GM18951 (cell line): ENCODE measurements around the gene SPTB.
A peak's percentile ranks its signal among the peaks of the same experiment; 100 is the strongest.
"Not testable (repeated sequence)": the region's sequence is repeated elsewhere in the genome, so short reads cannot be mapped to it uniquely, and the experiment has no call there.

ENCODE experiments used
- POLR2A ChIP-seq: IDR thresholded peaks from 4 replicates; pipeline ENCODE4 v1.6.1; 2011; ENCODE audit warnings: mild to moderate bottlenecking; ENCODE audit not compliant: insufficient read length, insufficient read depth; ENCODE audit errors: extremely low read depth
- in situ Hi-C: fragments of 300-500 bp; cut with MboI; formaldehyde crosslinking; loops from one replicate; pipeline ENCODE4 v1.12.0; 2022; ENCODE audit warnings: low sequenced_read_pairs, mixed read lengths, inconsistent platforms; ENCODE audit not compliant: unreplicated experiment

The SPTB gene

DNA sequence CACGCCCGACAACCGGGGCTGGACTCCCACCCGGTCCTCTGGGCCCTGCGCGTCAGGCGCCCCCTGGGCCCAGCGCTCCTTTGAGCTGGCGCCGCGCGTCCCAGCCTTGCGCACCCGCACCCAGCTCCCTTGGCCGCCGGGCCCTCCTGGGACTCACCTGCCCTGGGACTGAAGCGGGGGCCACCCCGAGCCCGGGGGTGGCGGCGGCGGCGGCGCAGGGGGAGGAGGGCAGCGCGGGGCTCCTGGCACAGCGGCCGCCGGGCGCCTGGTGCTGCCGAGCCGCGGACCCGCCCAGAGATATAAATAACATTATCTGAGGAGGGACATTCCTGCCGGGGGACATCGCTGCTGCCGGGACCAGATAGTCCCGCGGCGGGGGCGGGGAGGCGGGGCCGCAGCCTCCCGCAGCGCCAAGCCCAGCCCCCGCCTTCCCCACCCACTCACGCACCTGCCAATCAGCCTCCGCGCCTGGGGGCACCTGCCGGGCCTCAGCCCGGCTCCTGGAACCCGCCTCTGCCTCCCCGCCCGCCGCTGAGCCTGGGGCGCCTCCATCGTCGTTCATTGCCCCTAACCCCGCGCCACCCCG is at the start of gene SPTB:
Gene SPTB (minus strand): TSS at position 273 of the 586 bp plus-strand sequence. CDS start 56,813 bp downstream, outside the sequence.
- in situ Hi-C loops = no loop called here

DNA sequence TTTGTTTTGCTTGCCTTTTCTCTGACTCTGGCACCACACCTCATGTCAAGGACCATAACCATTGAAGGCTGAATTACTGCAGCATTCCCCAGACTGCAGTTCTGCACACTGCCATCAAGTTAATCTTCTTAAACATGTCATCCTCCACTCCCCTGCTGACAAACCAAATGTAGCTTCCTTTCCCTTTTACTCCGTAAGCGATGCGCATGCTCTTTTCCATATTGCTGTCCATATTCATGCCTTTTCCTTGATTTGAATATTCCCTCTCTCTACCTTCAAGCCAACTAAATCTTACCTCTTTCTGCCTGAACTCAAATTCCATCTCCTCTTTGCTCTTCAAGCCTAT is 49.3 kb upstream of the SPTB start:
- TF ChIP-seq POLR2A = no peak
- in situ Hi-C loops = no loop called here

More for the DNA sequence above, at the start of gene SPTB:
- TF ChIP-seq POLR2A = no peak

DNA sequence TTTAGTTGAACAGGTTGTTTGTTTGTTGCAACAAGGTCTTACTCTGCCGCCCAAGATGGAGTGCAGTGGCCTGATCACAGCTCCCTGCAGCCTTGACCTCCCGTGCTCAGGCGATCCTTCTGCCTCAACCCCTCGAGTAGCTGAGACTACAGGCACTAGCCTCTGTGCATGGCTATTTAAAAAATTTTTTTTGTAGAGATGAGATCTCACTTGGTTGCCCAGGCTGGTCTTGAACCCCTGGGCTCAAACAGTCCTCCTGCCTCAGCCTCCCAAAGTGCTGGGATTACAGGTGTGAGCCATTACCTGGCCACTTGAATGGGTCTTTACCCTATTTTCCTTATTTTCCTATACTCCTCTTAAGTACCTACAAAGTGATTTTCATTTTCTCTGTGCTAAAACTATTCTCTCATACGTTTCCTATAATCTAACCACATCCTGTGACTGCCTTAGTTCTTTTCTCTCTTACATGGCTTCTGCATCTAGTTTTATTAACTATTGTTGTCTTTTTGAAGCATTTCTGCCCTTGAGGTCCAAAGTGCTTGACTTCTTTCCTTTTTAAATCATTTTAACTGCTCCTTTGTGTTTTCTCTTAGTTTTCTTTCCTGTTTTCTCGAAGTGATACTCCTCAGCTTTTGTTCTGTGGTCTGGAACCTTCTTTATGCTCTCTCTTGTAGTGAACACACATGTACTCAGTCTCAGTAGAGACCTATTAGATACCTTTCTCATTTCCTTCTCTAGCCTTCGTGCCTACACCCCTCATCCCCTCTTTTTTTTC is 48.7 kb upstream of the SPTB start:
- in situ Hi-C loops = no loop called here
- TF ChIP-seq POLR2A = no peak

DNA sequence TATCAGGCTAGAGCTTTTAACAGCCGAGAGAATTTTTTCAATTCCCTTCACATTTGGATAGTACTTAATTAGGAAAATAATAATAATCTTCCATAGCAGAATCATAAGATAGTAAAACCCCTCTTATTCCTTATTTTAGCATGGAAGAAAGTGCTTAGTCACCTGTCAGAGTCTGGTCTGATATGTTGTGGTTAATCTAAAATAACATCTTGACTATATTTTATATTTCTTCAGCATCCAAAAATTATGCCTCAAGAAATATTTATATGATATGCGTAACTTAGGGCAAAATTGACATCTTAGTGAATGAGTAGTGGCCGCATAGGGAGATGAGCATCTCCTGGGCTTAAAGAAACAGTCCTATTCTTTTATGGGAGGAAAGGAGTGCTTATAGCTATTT is 47.3 kb upstream of the SPTB start:
- in situ Hi-C loops = no loop called here

DNA sequence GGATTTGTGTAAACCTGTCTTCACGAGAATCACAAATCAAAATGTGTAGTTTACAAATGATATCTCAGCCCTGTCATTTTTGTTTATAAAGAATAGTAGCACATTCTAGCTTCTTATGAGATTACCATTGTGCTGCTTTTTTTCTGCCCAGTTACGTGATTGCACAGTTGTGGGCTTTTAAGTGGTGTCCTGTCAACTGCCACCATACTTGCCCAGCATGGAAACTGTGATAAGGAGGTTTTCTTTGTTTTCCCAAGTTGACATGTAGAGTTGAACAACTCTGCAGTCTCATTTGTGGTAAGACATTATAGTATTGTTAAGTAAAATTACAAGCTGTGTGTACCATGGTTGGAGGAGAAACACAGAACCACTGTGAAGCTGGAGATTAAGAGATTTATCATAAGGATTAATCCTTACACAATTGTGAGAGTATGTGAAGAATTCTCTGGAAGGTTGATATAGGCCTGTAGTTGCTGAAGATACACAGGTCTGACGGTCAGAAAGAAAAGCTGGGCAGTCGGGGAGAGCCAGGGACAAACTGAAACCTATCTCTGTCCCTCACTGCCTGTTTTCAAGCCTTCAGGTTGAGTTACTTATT is 46.8 kb upstream of the SPTB start:
- no peak for TF ChIP-seq POLR2A
- in situ Hi-C loops = no loop called here

More for the DNA sequence above, 47.3 kb upstream of the SPTB start:
- no peak for TF ChIP-seq POLR2A

DNA sequence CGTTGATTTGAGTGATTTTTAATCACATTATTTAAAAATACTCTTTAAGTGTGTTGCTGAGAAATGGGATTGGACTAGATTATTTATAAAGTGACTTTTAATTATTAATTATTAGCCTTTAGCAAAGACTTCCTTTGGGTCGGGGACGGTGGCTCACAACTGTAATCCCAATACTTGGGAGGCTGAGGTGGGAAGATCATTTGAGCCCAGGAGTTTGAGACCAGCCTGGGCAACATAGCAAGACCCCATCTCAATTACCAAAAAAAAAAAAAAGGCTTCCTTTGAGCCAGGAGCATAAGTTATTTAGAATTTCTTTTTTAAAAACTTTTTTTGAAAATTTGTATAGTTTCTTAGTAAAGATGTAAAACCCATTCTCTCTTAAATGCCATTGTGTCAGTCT is 43.3 kb upstream of the SPTB start:
- TF ChIP-seq POLR2A = no peak
- in situ Hi-C loops = no loop called here

DNA sequence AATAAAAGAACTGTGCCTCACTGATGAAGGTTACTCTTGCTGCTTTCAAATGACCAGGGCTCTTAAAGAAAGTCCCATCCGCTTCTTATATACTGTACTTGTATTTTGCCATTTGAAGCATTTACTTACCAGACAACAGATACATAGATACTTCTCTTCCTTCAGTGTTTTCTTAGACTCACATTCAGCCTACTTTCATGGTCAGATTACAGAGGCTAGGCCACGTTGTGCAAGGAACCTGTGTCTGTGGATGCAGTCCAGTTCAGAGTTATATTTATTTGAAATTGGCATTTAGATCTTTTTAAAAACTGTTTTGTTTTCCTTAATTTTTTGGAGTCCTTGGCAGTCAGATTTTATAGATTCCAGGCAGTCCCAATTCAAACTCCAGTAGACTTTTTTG is 40.8 kb upstream of the SPTB start:
- TF ChIP-seq POLR2A = no peak
- in situ Hi-C loops = no loop called here

DNA sequence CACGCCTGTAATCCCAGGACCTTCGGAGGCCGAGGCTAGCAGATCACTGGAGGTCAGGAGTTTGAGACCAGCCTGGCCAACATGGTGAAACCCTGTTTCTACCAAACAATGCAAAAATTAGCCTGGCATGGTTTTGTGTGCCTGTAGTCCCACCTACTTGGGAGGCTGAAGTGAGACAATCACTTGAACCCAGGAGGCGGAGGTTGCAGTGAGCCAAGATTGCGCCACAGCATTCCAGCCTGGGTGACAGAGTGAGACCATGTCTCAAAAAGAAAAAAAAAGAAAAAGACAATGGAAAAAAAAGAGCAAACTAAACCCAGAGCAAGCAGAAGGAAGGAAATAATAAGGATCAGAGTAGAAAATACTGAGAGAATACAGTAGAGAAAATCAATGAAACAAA is 39.9 kb upstream of the SPTB start:
- TF ChIP-seq POLR2A = no peak
- in situ Hi-C loops = no loop called here

DNA sequence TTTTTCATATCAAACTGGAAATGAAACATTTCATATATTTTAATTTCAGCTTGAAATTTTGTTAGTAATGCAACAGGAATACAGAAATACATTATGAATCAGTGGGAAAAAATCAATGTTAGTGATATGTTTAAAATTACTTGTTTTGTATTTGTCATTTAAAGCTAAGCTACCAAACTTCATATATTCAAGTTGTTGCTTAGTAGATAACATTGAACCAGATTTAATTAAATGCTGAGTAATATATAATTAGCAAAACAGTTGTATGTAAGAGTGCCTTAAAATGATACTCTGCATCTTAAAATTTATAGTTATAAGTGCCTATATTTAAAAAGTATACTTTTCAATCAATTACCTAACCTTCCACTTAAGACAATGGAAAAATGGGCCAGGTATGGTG is 39.5 kb upstream of the SPTB start:
- in situ Hi-C loops = no loop called here

DNA sequence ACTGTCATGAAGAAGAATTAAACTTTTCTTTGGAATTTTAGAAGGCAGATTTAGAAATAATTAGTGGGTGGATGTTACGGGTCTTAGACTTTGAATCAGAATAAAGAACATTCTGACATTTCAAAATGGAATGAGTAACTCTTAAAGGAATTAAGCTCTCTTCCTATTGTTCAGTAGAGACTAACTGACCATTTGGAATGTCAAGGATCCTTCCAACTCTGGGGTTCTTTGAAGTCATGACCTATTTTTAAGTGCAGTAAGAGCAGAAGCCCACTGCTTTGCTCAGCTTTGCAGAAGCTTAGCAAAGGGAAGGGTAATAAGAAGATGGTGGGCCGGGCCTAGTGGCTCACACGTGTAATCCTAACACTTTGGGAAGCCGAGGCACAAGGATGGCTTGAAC is 38.5 kb upstream of the SPTB start:
- no peak for TF ChIP-seq POLR2A
- in situ Hi-C loops = no loop called here

More for the DNA sequence above, 39.5 kb upstream of the SPTB start:
- TF ChIP-seq POLR2A = no peak

DNA sequence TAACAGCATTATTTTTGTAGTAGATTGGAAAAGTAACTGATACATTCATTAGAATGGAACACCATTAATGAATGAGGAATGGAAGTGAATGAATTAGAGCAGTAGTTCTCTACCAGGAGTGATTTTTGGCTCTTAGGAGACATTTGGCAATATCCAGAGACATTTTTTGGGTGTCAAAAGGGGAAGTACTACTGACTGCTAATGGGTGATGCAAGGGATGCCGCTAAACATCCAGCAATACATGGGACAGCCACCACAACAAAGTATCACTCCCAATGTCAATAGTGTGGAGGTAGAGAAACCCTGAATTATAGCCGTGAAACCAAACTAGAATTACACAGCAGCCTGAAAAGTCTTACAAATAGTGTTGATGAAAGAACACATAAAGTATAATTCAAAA is 36.1 kb upstream of the SPTB start:
- in situ Hi-C loops = no loop called here

DNA sequence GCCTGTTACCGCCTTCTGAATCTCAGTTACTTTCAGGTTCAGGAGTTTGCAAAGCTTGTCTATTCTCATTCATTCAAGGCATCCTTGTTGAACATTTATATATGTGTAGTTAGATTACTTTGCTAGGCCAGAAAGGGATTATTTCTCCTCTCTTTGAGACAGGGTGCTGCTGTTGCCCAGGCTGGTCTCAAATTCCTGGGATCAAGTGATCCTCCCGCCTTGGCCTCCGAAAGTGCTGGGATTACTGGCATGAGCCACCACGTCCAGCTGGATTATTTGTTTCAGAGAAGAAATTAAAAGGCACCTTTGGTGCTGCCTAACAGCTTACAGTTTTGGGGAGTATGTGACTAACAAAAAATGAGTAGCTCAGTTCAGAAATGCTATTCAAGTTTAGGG is 35.3 kb upstream of the SPTB start:
- TF ChIP-seq POLR2A = no peak
- in situ Hi-C loops = no loop called here

More for the DNA sequence above, 36.1 kb upstream of the SPTB start:
- TF ChIP-seq POLR2A = no peak

DNA sequence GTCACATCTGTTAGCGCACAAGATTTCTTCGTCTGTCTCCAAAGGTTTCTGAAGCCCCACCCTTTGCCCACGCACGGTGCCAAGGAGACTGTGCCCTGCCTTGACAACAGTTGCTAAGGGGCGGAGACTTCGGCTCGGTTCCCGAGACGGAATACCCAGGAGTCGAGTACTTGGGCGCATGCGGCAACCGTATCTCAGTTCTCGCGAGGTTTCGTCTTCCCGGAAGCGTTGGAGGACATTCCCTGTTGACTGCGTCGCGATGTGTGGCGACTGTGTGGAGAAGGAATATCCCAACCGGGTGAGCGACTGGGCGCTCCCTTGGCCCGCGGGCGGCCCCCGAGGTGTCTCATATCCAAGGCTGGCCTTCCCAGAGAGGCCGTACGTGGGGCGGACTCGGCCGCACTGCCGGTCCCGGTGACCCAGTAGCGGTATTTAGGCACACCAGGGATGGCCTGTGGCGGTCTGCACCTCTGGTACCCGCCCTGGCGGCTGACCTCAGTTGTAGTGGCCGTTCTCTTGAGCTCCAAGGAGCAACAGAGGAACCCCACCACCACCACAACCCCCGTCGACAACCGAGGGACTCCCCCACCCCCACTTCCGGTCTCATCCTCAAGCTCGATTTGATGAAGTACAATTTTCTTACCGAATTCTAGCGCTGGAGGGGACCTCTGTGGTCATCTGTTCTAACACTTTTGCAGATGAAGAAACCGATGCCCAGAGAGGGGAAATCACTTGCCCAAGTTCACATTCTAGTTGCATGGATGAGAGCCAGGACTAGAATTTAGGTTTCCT is 34.7 kb upstream of the SPTB start, which contains the start of gene CHURC1:
Gene CHURC1 (plus strand): TSS at position 219 of the 792 bp plus-strand sequence. CDS start 41 bp downstream, at position 260.
- in situ Hi-C loops = no loop called here
- TF ChIP-seq POLR2A = peak; percentile 92

DNA sequence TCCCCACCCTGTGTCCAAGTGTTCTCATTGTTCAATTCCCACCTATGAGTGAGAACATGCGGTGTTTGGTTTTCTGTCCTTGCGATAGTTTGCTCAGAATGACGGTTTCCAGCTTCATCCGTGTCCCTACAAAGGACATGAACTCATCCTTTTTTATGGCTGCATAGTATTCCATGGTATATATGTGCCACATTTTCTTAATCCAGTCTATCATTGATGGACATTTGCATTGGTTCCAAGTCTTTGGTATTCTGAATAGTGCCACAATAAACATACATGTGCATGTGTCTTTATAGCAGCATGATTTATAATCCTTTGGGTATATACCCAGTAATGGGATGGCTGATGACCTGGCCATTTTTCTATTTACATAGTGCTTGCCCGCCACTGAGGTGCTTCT is 33.8 kb upstream of the SPTB start:
- in situ Hi-C loops = not testable (repeated sequence)
